Measurements from ENCODE around the gene ARMC9.

ARMC9 gene

DNA sequence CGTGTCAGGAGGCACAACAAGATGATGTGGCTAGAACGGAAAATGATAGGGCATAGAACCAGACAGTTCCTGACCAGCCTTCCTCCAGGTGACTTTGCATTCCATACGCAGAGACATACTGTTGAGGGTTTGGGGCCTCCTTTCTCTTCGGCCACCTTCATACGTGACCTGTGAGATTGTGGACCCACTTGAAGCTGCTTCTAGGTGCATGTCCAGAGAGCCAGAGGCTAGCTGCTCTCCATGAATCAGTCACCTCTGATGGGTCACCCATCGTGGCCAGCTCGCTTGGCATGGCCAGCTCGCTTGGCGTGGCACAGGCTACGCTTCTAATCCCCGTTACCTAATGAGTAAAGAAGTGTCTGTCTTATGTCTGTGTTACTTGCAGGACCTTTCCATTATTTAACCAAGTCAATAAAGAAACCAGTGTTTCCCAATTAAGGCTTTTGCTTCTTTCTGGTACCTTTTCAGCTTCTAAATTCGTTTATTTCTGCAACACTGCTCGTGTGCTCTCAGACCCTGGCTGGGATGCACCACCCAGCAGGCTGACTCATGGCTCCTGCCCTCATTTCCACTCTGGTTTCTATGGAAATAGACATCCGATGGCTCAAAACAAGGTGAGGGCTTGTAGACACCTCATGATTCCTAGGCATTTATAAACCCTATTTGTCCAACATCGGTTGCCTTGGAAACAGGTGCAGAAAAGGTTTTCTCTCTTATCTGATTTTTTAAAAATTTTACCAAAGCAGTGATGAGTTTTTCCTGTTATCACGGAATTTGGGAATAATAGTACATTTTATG is 110.4 kb downstream of the ARMC9 start:
- no peak for DNase-seq (ENCODE audit: low read depth, low spot score)

DNA sequence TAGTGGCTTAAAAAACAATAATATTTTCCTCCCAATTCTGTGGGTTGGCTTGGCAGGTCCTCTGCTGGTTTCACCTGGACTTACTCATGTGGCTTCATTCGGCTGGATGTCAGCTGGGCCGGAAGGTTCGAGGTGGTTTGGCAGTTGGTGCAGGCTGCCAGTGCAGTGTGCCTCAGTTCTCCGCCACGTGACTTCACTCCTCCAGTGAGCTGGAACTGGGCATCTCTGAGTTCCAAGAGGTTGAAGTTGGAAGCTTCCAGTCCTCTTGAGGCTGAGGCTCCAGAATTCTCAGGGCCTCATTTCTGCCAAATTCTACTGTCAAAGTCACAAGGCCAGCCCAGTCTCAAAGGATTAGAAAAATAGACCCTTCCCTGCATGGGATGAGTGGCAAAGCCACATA is 113.6 kb downstream of the ARMC9 start:
- DNase-seq (ENCODE audit: low read depth, low spot score) = no peak

GRCh38 chr2:231315896-231316295 is 117.5 kb downstream of the ARMC9 start:
- no peak for DNase-seq (ENCODE audit: low read depth, low spot score)

- no peak for DNase-seq (ENCODE audit: low read depth, low spot score)
Measured at GRCh38 chr2:231317579-231317978, 119.1 kb downstream of the ARMC9 start.

DNA sequence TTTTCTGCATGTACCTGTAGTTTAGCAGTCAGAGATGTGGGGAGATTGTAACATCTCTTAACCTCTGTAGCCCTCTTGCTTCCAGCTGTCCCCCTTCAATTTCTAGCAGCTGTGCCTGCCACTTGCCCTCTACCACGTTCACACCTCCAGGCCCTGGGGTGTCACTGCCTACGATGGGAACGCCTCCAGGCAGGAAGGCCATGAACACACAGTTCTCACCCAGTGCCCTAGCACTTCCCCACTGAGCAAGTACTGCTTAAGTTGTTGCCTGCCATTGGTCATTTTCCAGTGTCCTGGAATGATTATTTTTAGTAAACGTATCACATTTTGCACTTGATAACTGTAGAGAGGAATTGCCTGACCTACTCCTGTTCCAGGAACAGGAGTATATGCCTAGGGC is 120.0 kb downstream of the ARMC9 start:
- no peak for DNase-seq (ENCODE audit: low read depth, low spot score)

DNA sequence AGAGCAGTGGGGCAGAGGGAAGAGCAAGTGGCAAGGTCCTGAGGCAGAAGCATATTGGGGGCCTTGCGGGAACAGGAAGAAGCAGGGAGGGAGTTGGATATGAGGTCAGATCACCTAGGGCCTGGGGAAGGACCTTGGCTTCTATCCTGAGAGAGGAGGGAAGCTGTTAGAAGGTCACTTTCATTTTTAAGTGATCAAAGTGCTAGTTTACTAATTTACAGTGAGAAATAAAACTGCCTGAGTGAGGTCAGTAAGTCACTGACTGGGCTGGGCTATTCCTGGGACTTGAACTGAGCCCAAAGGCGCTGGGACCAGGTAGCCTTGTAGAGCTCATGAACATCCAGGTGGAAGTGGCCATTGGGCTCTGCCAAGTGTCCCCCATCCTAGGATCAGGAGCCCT is 120.5 kb downstream of the ARMC9 start:
- no peak for DNase-seq (ENCODE audit: low read depth, low spot score)

GRCh38 chr2:231319867-231320266 is 121.4 kb downstream of the ARMC9 start:
- no peak for DNase-seq (ENCODE audit: low read depth, low spot score)

GRCh38 chr2:231321021-231321420 is 122.6 kb downstream of the ARMC9 start:
- no peak for DNase-seq (ENCODE audit: low read depth, low spot score)

DNA sequence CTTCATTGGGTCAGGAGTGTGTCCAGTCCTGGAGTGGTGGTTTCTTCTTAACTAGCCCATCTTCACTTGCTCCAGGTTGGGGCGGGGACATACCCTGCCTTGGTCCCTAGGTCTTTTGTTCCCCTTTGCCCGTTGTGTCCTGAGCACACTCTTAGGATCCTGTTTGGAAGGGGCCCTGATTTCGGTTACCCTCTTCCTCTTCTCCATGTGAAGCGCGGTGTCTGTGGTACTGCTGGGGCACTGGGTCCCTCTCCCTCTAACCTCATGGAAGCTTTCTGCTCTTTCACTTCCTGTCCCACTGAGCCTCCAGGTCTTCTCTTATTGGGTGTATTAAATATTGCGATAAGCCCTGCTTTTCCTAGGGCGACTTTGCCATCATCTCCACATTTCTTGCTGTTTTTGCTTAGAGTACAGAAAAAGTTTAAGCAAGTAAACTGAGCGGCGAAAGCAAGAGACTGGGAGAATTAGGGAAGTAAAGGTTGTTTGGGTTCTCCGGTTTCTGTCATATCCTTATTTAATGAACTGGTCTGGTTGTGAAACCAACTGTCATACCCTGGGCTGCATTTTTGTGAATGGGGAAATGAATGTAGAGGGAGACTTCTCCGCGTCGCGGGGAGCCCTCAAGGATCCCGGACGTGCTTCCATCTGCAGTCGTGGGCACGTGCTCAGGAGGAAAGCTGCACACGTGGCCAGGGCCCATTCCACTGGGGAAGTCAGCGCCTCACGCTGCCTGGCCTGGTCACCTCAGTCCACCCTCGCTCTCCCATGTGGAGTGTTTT is 123.3 kb downstream of the ARMC9 start:
- DNase-seq (ENCODE audit: low read depth, low spot score) = no peak

DNA sequence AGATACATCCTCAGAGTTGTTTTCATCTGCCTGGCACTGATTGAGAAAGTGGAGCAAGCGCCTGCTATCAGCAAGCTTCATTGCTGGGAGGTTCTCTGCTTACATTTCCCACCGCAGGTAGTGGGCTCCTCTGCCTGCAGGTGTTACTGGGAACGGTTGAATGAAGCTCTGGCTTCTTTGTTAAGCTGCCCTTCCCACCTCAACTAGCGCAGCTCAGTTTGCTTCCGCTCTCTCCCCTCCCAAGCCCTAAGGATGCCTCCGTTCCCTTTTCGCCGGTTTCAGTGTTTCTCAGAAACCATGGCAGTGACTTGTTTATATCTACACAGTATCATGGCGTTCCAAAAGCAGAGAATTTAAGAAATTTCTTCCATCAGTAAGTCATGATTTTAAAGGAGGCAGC is 124.9 kb downstream of the ARMC9 start:
- no peak for DNase-seq (ENCODE audit: low read depth, low spot score)

DNA sequence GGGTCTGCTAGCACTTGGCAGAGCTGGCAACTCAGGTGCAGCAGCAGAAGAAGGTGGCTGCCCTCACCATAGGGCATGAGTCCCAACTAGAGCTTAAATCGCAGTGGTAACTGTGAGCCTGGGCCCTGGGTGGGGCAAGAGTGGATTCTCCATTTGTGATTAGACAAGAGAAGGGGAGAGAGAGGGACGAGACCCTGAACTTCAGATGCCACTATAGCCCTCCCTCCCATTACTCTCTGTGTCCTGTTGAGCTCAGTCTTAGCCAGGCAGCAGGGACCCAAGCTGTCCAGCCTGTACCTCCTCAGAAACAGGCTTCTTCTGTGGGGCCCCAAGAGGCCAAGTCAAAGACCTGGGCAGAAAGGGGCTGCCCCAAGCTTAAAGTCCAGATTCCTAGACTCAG is 127.4 kb downstream of the ARMC9 start:
- DNase-seq (ENCODE audit: low read depth, low spot score) = no peak

DNA sequence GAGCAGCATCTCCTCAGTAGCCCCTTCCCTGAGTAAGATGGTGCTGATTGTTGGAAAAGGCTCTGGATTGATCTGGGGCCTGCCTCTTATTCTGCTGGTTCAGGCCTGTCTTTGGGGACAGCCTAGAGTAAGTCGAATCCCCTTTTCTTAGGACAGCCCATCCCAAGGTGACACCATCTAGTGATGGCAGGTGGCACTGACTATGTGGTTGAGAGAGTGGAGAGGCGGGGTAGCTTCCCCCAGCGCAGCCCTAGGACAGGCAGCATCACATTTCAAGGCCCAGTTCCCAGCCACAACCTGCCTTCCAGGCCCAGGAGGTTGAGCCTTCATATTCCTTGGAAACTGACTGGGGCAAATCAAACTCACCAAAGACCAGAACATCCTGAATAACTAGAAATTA is 128.0 kb downstream of the ARMC9 start:
- no peak for DNase-seq (ENCODE audit: low read depth, low spot score)

DNA sequence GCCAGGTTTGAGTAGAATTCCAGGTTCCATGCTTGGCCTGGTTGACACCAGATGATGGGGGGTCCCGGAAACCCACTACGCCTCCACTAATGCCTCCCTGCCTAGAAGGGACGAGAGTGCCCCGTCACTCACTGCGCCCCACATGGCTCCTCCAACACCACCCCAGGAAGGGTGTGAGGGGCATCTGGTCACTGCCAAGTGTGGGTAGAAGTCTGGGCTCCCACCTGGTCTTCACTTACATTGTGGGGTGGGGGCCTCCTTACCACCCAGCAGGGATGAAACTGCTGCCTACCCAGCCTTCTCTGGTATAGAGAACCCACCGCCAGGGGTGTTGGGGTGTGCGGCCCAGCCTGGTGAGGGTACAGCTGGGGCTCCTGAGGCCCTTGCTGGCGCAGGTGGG is 131.9 kb downstream of the ARMC9 start:
- no peak for DNase-seq (ENCODE audit: low read depth, low spot score)

- DNase-seq (ENCODE audit: low read depth, low spot score) = no peak
Measured at GRCh38 chr2:231331533-231331932, 133.1 kb downstream of the ARMC9 start.

GRCh38 chr2:231332388-231332787 is 134.0 kb downstream of the ARMC9 start:
- DNase-seq (ENCODE audit: low read depth, low spot score) = no peak

- DNase-seq (ENCODE audit: low read depth, low spot score) = no peak
Measured at GRCh38 chr2:231332872-231333500, 134.6 kb downstream of the ARMC9 start.

GRCh38 chr2:231334179-231334930 is 135.9 kb downstream of the ARMC9 start:
- DNase-seq (ENCODE audit: low read depth, low spot score) = no peak

DNA sequence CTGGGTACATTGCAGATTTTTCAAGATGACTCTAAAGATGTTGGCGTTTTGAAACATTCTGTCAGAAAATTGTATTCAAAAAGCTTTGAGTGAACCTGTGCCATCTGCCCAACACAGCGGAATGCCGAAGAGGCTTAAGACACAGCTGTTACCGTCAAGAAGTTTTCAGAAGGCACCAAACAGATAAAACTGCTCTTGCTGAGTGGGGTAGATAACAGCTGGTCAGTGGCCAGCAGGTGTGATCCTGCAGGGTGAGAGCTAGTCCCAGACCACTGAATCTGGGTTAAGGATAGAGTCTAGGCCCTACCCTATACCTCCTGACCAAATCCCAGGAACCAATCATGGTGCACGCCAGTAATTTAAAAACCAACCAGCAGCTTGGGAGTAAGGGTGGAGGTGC is 136.6 kb downstream of the ARMC9 start:
- DNase-seq (ENCODE audit: low read depth, low spot score) = no peak

GRCh38 chr2:231335591-231335990 is 137.2 kb downstream of the ARMC9 start:
- DNase-seq (ENCODE audit: low read depth, low spot score) = no peak

GRCh38 chr2:231336236-231336635 is 137.8 kb downstream of the ARMC9 start:
- no peak for DNase-seq (ENCODE audit: low read depth, low spot score)

DNA sequence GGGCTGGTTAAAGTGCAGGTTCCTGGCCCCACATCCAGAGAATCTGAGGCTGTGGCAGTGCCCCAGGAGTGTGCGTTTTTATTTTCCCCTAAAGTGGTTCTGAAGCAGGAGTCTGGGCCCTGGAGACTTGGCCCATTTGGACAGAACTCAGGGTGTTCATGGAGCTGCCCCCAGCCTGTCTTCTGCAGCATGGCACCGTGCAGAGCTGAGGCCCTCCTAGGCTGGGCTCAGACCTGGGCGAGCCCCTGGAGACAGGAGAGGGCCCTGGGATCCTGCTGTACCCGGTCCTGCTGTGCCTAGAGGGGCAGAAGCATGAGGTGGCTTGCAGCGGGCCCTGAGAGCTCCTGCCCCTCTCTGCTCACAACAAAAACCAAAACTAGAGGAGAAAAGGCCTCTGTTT is 138.3 kb downstream of the ARMC9 start:
- no peak for DNase-seq (ENCODE audit: low read depth, low spot score)

Data from brain pericyte (primary cell).